Measurements from ENCODE around the gene CCL11.

- TF ChIP-seq CTCF (IDR thresholded peaks at IDR 0.05) (no peak), POLR2A (IDR thresholded peaks at IDR 0.05) (no peak)
These were observed 27.6 kb upstream of the CCL11 start for GRCh38 chr17:34257986-34258326.
